ENCODE results near the gene SPOCK1.

SPOCK1 gene

DNA sequence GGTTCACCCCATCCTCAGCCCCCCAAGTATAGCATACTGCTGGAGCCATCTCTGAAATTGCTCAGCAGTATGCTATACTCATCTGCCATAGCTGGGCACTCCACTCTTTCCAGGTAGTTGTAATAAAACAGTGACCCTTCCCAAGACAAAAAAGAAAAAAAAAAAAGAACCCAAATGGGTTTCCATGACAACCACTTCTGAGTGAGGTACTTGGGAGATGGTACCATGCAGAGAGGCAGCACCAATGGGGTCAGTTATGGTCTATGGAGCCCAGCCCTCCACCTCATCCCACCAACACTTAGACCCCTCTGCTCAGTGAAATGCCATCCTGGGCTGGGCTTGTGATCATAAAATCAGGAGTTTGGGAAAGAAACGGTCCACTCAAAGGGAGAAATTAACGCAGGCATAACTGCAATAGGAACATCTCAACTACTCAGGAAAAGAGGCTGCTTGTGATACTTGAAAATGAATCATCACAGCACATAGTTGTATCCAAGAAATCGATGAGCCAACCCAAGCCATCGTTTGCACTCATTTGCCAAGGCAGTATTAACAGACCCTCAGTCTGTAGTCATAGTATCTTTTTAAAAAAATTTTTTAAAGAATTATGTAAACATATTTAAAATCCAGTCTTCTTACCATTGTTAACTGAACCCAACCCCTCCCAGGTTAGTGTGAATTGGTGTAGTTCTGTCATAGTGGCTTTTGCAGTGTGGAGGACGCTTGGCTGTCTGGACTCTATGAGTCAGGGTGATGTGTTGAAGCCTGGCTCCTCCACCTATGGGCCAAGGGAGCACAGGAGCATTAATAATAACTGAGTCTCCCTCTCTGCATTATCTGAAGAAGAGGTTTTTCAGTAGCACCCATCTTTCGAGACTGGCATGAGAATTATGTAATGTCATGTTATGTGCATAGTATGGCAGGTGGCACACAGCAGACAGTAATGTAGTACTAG lies 402.7 kb downstream of the SPOCK1 start:
- Histone ChIP-seq H2AFZ (ENCODE audit: low read depth, low read length) (no peak overlapping the region), H4K20me1 (ENCODE audit: insufficient read depth, low read length) (no peaks in the 10 kb centered on the region), H3K36me3 (ENCODE audit: insufficient read depth, low read length) (no peaks in the 10 kb centered on the region), H3K4me3 (ENCODE audit: low read depth in 1 of 2, low read length in 2 of 2) (no peak overlapping the region), H3K9ac (ENCODE audit: low read depth, low read length) (no peak overlapping the region), H3K4me2 (ENCODE audit: insufficient read depth, low read length) (no peak overlapping the region), H3K27me3 (ENCODE audit: insufficient read depth, low read length, poor library complexity) (peaks cover 6% of the 10 kb centered on the region), H3K9me3 (ENCODE audit: insufficient read depth, low read length, severe bottlenecking) (no peaks in the 10 kb centered on the region), H3K79me2 (ENCODE audit: insufficient read depth, low read length) (no peaks in the 10 kb centered on the region), H3K4me1 (ENCODE audit: insufficient read depth, low read length) (no peaks in the 10 kb centered on the region), H3K27ac (ENCODE audit: low read length) (no peak overlapping the region)
- ATAC-seq (ENCODE audit: insufficient read depth, low read depth): no peak
- TF ChIP-seq EZH2 (IDR thresholded peaks at IDR 0.05; ENCODE audit: borderline replicate concordance, low read depth, low read length, severe bottlenecking) (no peak), CTCF (IDR thresholded peaks at IDR 0.05; ENCODE audit: borderline replicate concordance, extremely low read depth, low read length, poor library complexity, severe bottlenecking) (no peak)
- no peak for DNase-seq

- Histone ChIP-seq H2AFZ (ENCODE audit: low read depth, low read length) (no peak overlapping the region), H3K79me2 (ENCODE audit: insufficient read depth, low read length) (no peaks in the 10 kb centered on the region), H3K27ac (ENCODE audit: low read length) (no peak overlapping the region), H3K36me3 (ENCODE audit: insufficient read depth, low read length) (no peaks in the 10 kb centered on the region), H3K9ac (ENCODE audit: low read depth, low read length) (no peak overlapping the region), H3K9me3 (ENCODE audit: insufficient read depth, low read length, severe bottlenecking) (no peaks in the 10 kb centered on the region), H3K4me3 (ENCODE audit: low read depth in 1 of 2, low read length in 2 of 2) (no peak overlapping the region), H3K4me2 (ENCODE audit: insufficient read depth, low read length) (no peak overlapping the region), H3K27me3 (ENCODE audit: insufficient read depth, low read length, poor library complexity) (peaks cover 2% of the 10 kb centered on the region), H4K20me1 (ENCODE audit: insufficient read depth, low read length) (no peaks in the 10 kb centered on the region), H3K4me1 (ENCODE audit: insufficient read depth, low read length) (no peaks in the 10 kb centered on the region)
- no peak for DNase-seq
- TF ChIP-seq CTCF (IDR thresholded peaks at IDR 0.05; ENCODE audit: borderline replicate concordance, extremely low read depth, low read length, poor library complexity, severe bottlenecking): no peak
- no peak for TF ChIP-seq EZH2 (IDR thresholded peaks at IDR 0.05; ENCODE audit: borderline replicate concordance, low read depth, low read length, severe bottlenecking)
- ATAC-seq (ENCODE audit: insufficient read depth, low read depth): no peak
Observed at GRCh38 chr5:137095597-137095996, 403.5 kb downstream of the SPOCK1 start.

GRCh38 chr5:137092831-137093230 lies 406.3 kb downstream of the SPOCK1 start:
- no peak overlapping the region for H3K27ac ChIP-seq (ENCODE audit: low read length)
- TF ChIP-seq CTCF (IDR thresholded peaks at IDR 0.05; ENCODE audit: borderline replicate concordance, extremely low read depth, low read length, poor library complexity, severe bottlenecking) (no peak), EZH2 (IDR thresholded peaks at IDR 0.05; ENCODE audit: borderline replicate concordance, low read depth, low read length, severe bottlenecking) (no peak)
- no peaks in the 10 kb centered on the region for H3K27me3 ChIP-seq (ENCODE audit: insufficient read depth, low read length, poor library complexity)
- DNase-seq (no peak), ATAC-seq (ENCODE audit: insufficient read depth, low read depth) (no peak)
- H3K79me2 ChIP-seq (ENCODE audit: insufficient read depth, low read length): no peaks in the 10 kb centered on the region
- no peak overlapping the region for H2AFZ ChIP-seq (ENCODE audit: low read depth, low read length)
- H3K9ac ChIP-seq (ENCODE audit: low read depth, low read length): no peak overlapping the region
- no peak overlapping the region for H3K4me3 ChIP-seq (ENCODE audit: low read depth in 1 of 2, low read length in 2 of 2)
- no peaks in the 10 kb centered on the region for H3K9me3 ChIP-seq (ENCODE audit: insufficient read depth, low read length, severe bottlenecking)
- H3K4me1 ChIP-seq (ENCODE audit: insufficient read depth, low read length): no peaks in the 10 kb centered on the region
- no peaks in the 10 kb centered on the region for H3K36me3 ChIP-seq (ENCODE audit: insufficient read depth, low read length)
- H4K20me1 ChIP-seq (ENCODE audit: insufficient read depth, low read length): no peaks in the 10 kb centered on the region
- no peak overlapping the region for H3K4me2 ChIP-seq (ENCODE audit: insufficient read depth, low read length)
